HEK293 (cell line): ENCODE results near the gene ZNF665.

Experiments
- CTCF ChIA-PET: fragments of 350-600 bp; formaldehyde crosslinking; extraction: SDS; loops from one replicate; lab custom pipeline; 2021; ENCODE audit warnings: antibody characterized with exemption; lab: Yijun Ruan, JAX
- POLR2A ChIA-PET: fragments of 300-600 bp; formaldehyde crosslinking; extraction: SDS; loops from one replicate; lab custom pipeline; 2020; ENCODE audit warnings: antibody characterized with exemption, inconsistent platforms; lab: Yijun Ruan, JAX
- H3K27ac ChIP-seq: fragments of 200-500 bp; sonication (Bioruptor generic); 2 replicates; pipeline ENCODE4 v1.5.1; 2014; ENCODE audit warnings: low read depth, low read length, control low read depth, inconsistent platforms; ENCODE audit errors: extremely low read depth
- H3K36me3 ChIP-seq, 2 experiments: fragments of 200-500 bp in 1 of 2; sonication (Bioruptor generic) in 1 of 2; 1 replicate in 1 of 2; 2 replicates in 1 of 2; pipeline ENCODE4 v1.5.1; 2014 to 2017; ENCODE audit warnings: inconsistent platforms in 2 of 2, low read length in 2 of 2; ENCODE audit not compliant: control insufficient read depth in 2 of 2, insufficient read depth in 1 of 2
- H3K4me1 ChIP-seq: fragments of 200-500 bp; sonication (Bioruptor generic); 2 replicates; pipeline ENCODE4 v1.5.1; 2014; ENCODE audit warnings: mild to moderate bottlenecking, low read length, inconsistent platforms; ENCODE audit not compliant: control insufficient read depth, insufficient read depth
- H3K4me3 ChIP-seq: 2 replicates; pipeline ENCODE4 v1.5.1; 2011; ENCODE audit warnings: low read depth, mild to moderate bottlenecking, control low read depth, low read length, moderate library complexity
- H3K9me3 ChIP-seq: fragments of 200-500 bp; sonication (Bioruptor generic); 2 replicates; pipeline ENCODE4 v1.5.1; 2014; ENCODE audit warnings: low read depth, low read length, inconsistent platforms; ENCODE audit not compliant: control insufficient read depth, insufficient read depth
- KLF17 ChIP-seq: fragments of 450-650 bp; formaldehyde crosslinking; IDR thresholded peaks from 2 replicates; pipeline ENCODE4 v1.5.1; 2016; ENCODE audit warnings: missing biosample characterization, missing genetic modification characterization
- KLF8 ChIP-seq: fragments of 450-650 bp; formaldehyde crosslinking; IDR thresholded peaks from 2 replicates; pipeline ENCODE4 v1.5.1; 2016; ENCODE audit warnings: missing biosample characterization, missing genetic modification characterization
- KLF9 ChIP-seq: fragments of 450-650 bp; formaldehyde crosslinking; IDR thresholded peaks from 2 replicates; pipeline ENCODE4 v1.5.1; 2016; ENCODE audit warnings: missing biosample characterization, missing genetic modification characterization, low read depth
- OSR2 ChIP-seq: fragments of 450-650 bp; formaldehyde crosslinking; IDR thresholded peaks from 2 replicates; pipeline ENCODE4 v1.5.1; 2016; ENCODE audit warnings: missing biosample characterization, missing genetic modification characterization
- ZEB2 ChIP-seq: fragments of 450-650 bp; formaldehyde crosslinking; IDR thresholded peaks from 2 replicates; pipeline ENCODE4 v1.5.1; 2016; ENCODE audit warnings: missing biosample characterization, missing genetic modification characterization
- ZNF148 ChIP-seq: fragments of 450-650 bp; formaldehyde crosslinking; IDR thresholded peaks from 2 replicates; pipeline ENCODE4 v1.5.0; 2017; ENCODE audit warnings: missing biosample characterization, missing genetic modification characterization, borderline replicate concordance
- ZNF16 ChIP-seq: fragments of 450-650 bp; formaldehyde crosslinking; IDR thresholded peaks from 2 replicates; pipeline ENCODE4 v1.5.1; 2016; ENCODE audit warnings: low read depth, missing biosample characterization, missing genetic modification characterization
- ZNF184 ChIP-seq: fragments of 450-650 bp; IDR thresholded peaks from 2 replicates; pipeline ENCODE4 v1.5.1; 2018; ENCODE audit warnings: missing biosample characterization, mild to moderate bottlenecking, missing genetic modification characterization
- ZNF561 ChIP-seq: fragments of 450-650 bp; IDR thresholded peaks from 2 replicates; pipeline ENCODE4 v1.5.1; 2018; ENCODE audit warnings: missing biosample characterization, missing genetic modification characterization, borderline replicate concordance
- ZNF621 ChIP-seq: fragments of 450-650 bp; formaldehyde crosslinking; IDR thresholded peaks from 2 replicates; pipeline ENCODE4 v1.5.1; 2017; ENCODE audit warnings: missing biosample characterization, missing genetic modification characterization
- ZNF623 ChIP-seq: fragments of 450-650 bp; formaldehyde crosslinking; IDR thresholded peaks from 2 replicates; pipeline ENCODE4 v1.5.1; 2016; ENCODE audit warnings: missing biosample characterization, missing genetic modification characterization
- ZNF692 ChIP-seq: fragments of 450-650 bp; formaldehyde crosslinking; IDR thresholded peaks from 2 replicates; pipeline ENCODE4 v1.5.1; 2016; ENCODE audit warnings: missing biosample characterization, missing genetic modification characterization
- ZNF701 ChIP-seq: fragments of 450-650 bp; formaldehyde crosslinking; IDR thresholded peaks from 2 replicates; pipeline ENCODE4 v1.5.1; 2016; ENCODE audit warnings: missing biosample characterization, missing genetic modification characterization
- ZNF707 ChIP-seq: fragments of 450-650 bp; formaldehyde crosslinking; IDR thresholded peaks from 2 replicates; pipeline ENCODE4 v1.5.1; 2016; ENCODE audit warnings: missing biosample characterization, missing genetic modification characterization
- ZNF747 ChIP-seq: fragments of 450-650 bp; formaldehyde crosslinking; IDR thresholded peaks from 2 replicates; pipeline ENCODE4 v1.5.1; 2016; ENCODE audit warnings: missing biosample characterization, missing genetic modification characterization
- TF ChIP-seq, protein P1 (sequence below): fragments of 450-650 bp; formaldehyde crosslinking; IDR thresholded peaks from 2 replicates; pipeline ENCODE4 v1.5.1; 2016; ENCODE audit warnings: missing biosample characterization, missing genetic modification characterization, low read depth

ZNF665 gene

DNA sequence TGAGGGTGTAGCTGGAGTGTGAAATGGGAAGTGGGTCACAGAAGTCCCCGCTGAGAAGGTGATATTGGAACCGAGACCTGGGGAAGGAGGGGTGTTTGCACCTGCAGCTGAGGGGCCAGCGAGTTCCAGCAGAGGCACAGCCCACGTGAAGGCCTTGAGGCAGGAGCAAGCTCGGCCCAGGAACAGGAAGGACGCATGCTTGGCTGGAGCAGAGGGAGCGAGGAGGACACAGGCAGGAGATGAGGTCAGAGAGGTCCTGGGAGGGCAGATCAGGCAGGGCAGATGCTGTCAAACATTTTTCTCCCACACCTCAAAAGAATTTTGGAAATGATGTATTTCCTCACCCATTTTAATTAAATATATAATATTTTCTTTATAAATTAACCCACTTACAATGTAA lies 69.8 kb downstream of the ZNF665 start:
- Histone ChIP-seq H3K9me3 (no peaks in the 10 kb centered on the region), H3K4me1 (no peaks in the 10 kb centered on the region), H3K27ac (no peak overlapping the region), H3K36me3 (no peaks in the 10 kb centered on the region), H3K4me3 (no peak overlapping the region)
- ChIA-PET POLR2A (no interaction called here), CTCF (no interaction called here)
- TF ChIP-seq ZEB2 (tag by site-specific recombination) (no peak), ZNF148 (tag by site-specific recombination) (no peak), OSR2 (tag by site-specific recombination) (no peak), ZNF184 (no peak), ZNF561 (tag by site-specific recombination) (no peak), KLF9 (tag by site-specific recombination) (no peak), ZNF623 (no peak), ZNF16 (tag by site-specific recombination) (no peak), ZNF621 (no peak), ZNF692 (no peak), KLF17 (tag by site-specific recombination) (no peak), ZNF707 (no peak), ZNF747 (no peak), KLF8 (tag by site-specific recombination) (no peak), ZNF701 (tag by site-specific recombination) (no peak)
- TF ChIP-seq, protein P1, sequence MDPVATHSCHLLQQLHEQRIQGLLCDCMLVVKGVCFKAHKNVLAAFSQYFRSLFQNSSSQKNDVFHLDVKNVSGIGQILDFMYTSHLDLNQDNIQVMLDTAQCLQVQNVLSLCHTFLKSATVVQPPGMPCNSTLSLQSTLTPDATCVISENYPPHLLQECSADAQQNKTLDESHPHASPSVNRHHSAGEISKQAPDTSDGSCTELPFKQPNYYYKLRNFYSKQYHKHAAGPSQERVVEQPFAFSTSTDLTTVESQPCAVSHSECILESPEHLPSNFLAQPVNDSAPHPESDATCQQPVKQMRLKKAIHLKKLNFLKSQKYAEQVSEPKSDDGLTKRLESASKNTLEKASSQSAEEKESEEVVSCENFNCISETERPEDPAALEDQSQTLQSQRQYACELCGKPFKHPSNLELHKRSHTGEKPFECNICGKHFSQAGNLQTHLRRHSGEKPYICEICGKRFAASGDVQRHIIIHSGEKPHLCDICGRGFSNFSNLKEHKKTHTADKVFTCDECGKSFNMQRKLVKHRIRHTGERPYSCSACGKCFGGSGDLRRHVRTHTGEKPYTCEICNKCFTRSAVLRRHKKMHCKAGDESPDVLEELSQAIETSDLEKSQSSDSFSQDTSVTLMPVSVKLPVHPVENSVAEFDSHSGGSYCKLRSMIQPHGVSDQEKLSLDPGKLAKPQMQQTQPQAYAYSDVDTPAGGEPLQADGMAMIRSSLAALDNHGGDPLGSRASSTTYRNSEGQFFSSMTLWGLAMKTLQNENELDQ (tag by site-specific recombination) = no peak
